T-helper 2 cell treated with Interferon-gamma antibody and Interleukin-4, amounts not matched to agents 100 ng/mL and 5 ng/mL, for 36 hours (primary cell): ENCODE measurements around the gene PSME3IP1. TPM values are rescaled to one million over a fixed set of nuclear protein-coding genes. Genes with fewer than 3 reads are reported as not detected.

Experiments
- intact Hi-C: fragments of 100-400 bp; cut with micrococcal nuclease; formaldehyde crosslinking; loops from one replicate; pipeline ENCODE4 v1.15.1; 2023
- total RNA-seq: library from RNA; stranded (reverse); gene quantifications from 2 replicates; pipeline ENCODE4 v1.2.3, GENCODE V29; 2022

The PSME3IP1 gene
- total RNA-seq, 1 donor from 2014 or later, result 123 TPM

DNA sequence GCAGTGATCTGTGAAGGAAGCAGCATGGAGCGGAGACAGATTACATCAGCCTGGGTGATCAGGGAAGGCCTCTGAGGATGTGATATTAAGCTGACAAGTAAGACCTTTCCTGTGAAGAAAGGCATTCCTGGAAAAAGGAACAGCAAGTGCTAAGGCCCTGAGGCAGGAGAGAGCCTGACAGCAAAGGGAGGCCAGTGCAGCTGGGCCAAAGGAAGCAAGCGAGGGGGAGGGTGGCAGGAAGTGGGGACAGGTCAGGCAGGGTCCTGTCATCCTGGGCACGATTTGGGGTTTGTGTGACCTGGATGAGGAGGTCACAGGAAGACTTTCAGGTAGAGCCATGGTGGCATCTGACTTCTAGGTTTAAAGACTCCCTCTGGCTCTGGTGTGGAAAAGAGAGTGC lies 81.1 kb downstream of the PSME3IP1 start:
- intact Hi-C loops, result no loop called here

DNA sequence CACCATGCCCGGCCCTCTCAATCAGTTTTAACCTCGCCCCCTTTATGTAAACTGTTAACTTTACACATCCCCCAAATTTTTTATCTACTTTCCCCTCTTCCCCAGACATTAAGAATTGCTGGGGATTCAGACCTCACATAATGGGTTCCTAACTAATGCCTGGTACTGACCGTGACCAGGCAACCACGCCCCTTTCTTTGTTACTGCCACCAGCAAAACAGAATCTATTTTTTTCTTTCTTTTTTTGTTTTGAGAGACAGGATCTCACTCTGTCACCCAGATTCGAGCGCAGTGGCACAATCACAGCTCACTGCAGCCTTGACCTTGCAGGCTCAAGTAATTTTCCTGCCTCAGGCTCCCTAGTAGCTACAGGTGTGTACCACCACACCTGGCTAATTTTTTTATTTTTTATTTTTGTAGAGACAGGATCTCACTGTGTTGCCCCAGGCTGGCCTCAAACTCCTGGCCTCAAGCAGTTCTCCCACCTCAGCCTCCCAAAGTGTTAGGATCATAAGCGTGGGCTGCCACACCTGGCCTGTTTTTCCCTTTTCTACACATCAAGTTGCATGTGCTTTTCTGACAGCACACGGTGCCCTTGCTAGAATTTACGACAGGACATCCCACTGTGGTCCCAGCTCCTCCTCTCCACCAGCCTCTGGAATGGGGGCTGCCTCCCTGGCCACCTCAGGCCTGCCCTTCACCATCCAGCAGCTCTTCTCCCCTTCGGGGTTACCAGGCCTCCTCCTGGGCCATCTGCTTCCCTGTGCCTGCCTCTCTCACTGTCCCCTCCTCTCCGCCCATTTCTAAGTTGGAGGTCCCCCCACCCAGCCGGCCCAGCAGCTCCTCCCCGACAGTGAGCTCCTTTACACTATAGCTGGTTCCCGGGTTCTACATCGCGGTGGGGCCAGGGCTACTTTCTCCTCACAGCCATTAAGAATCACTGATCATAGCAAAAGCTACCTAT lies 82.7 kb downstream of the PSME3IP1 start:
- intact Hi-C loops, result no loop called here

Other genes starting within 250 kb of the PSME3IP1 start
- not detected in 2 replicates for gene CETP, start 224.1 kb downstream of the PSME3IP1 start, total RNA-seq
- gene NLRC5, start 196.5 kb downstream of the PSME3IP1 start, total RNA-seq, result 368 and 375 TPM in 2 replicates
- gene CPNE2, start 93.5 kb downstream of the PSME3IP1 start, total RNA-seq, result 3.9 and 5.8 TPM in 2 replicates
- gene RSPRY1, start 290 bp upstream of the PSME3IP1 start, total RNA-seq, result 30.2 and 34.8 TPM in 2 replicates
- gene ARL2BP, start 59.2 kb upstream of the PSME3IP1 start, total RNA-seq, result 36.2 TPM in 2 replicates
- gene PLLP, start 98.6 kb upstream of the PSME3IP1 start, total RNA-seq, result 0.23 and 0.41 TPM in 2 replicates
- gene CCL22, start 172.7 kb upstream of the PSME3IP1 start, total RNA-seq, result 0.52 and 0.61 TPM in 2 replicates
- gene CX3CL1, start 186.5 kb upstream of the PSME3IP1 start, total RNA-seq, result not detected in 2 replicates
- gene CCL17, start 218.7 kb upstream of the PSME3IP1 start, total RNA-seq, result not detected in 2 replicates